Ishikawa (cell line): ENCODE results near the gene RAB43.

Source experiments
- EGR1 ChIP-seq: IDR thresholded peaks from 2 replicates; pipeline ENCODE4 v1.6.1; 2012
- YY1 ChIP-seq: IDR thresholded peaks from 2 replicates; pipeline ENCODE4 v1.6.1; 2012; ENCODE audit warnings: low read depth
- TF ChIP-seq, protein P1 (sequence below): IDR thresholded peaks from 2 replicates; pipeline ENCODE4 v1.6.1; 2012

DNA sequence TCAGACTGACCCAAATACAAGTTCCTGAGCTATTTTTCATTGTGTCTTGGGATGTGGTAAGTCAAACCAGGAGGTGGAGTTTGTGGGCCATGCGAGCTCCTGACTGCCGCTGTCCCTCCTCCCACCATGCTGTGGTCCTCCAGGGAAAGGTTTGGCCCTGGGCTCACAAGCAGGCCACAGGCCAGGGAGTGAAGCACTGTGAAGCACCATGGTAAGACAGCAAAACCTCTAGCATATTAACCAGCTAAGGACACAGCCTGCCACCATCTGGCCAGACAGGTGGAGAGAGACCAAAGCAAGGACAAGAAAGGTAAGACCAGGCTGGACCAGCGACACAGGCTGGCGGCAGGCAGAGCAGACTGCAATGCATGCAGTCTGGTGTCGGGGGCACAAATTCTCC is 15.3 kb downstream of the RAB43 start:
- TF ChIP-seq, protein P1, sequence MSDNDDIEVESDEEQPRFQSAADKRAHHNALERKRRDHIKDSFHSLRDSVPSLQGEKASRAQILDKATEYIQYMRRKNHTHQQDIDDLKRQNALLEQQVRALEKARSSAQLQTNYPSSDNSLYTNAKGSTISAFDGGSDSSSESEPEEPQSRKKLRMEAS = no peak
- TF ChIP-seq YY1 = no peak
- TF ChIP-seq EGR1 = no peak
